Measurements from ENCODE around the gene PBX1.

DNA sequence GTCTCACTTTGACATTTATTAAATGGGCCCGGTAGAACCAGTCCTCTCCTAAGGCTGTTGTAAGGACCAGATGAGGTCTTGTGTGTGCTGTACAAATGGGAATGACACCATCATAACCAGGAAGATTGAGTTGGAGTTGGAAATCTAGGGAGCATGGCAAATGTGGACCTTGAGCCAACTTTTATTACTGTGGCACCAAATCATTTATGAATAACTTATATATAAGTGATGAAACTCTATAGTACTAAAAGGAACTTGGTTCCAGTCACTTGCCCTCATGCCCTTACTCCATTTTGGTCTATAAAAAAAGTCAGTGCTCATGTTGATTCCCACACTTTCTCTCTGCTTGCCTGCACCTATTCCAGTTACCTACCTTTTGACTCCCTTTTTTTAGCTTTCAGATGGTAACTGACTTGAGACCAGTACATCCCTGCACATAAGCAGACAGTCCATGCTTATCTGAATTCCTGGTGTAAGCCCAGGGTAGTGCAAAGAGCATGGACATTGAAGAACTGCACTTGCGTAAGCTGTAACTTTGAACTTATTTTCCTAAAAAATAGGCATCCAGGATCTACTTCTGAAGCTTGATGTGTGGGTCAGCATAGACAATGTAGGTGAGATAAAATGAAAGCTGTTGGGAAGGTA, 210.6 kb downstream of the PBX1 start:
- TF ChIP-seq POLR2A (IDR thresholded peaks at IDR 0.05) = no peak
- TF ChIP-seq, protein P1, sequence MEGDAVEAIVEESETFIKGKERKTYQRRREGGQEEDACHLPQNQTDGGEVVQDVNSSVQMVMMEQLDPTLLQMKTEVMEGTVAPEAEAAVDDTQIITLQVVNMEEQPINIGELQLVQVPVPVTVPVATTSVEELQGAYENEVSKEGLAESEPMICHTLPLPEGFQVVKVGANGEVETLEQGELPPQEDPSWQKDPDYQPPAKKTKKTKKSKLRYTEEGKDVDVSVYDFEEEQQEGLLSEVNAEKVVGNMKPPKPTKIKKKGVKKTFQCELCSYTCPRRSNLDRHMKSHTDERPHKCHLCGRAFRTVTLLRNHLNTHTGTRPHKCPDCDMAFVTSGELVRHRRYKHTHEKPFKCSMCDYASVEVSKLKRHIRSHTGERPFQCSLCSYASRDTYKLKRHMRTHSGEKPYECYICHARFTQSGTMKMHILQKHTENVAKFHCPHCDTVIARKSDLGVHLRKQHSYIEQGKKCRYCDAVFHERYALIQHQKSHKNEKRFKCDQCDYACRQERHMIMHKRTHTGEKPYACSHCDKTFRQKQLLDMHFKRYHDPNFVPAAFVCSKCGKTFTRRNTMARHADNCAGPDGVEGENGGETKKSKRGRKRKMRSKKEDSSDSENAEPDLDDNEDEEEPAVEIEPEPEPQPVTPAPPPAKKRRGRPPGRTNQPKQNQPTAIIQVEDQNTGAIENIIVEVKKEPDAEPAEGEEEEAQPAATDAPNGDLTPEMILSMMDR (IDR thresholded peaks at IDR 0.05) = no peak

All from esophagus squamous epithelium (tissue), 4 donors.